ENCODE results near the gene ACVR1C.

DNA sequence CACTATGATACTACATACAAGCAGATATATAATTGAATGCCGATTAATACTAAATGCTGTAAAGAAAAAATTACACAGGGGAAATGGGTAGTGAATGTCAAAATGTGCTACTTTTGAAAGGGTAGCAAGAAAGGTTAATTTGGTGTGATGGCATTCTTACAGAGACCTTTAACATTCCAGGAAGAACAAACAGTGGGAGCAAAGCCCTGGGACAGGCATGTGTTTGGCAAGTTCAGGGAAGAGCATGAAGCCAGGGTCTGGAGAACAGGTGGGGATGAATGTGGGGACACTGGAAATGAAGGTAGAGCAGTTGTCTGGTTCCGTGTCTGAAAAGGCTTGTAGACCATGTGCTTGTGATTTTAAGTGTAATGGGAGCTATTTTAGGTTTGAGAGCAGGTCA lies 102.6 kb downstream of the ACVR1C start:
- TF ChIP-seq, protein P1, sequence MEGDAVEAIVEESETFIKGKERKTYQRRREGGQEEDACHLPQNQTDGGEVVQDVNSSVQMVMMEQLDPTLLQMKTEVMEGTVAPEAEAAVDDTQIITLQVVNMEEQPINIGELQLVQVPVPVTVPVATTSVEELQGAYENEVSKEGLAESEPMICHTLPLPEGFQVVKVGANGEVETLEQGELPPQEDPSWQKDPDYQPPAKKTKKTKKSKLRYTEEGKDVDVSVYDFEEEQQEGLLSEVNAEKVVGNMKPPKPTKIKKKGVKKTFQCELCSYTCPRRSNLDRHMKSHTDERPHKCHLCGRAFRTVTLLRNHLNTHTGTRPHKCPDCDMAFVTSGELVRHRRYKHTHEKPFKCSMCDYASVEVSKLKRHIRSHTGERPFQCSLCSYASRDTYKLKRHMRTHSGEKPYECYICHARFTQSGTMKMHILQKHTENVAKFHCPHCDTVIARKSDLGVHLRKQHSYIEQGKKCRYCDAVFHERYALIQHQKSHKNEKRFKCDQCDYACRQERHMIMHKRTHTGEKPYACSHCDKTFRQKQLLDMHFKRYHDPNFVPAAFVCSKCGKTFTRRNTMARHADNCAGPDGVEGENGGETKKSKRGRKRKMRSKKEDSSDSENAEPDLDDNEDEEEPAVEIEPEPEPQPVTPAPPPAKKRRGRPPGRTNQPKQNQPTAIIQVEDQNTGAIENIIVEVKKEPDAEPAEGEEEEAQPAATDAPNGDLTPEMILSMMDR (conservative IDR thresholded peaks at IDR 0.05) = no peak
- TF ChIP-seq ZFX (IDR thresholded peaks at IDR 0.05) = no peak
